ENCODE results near the gene PCSK6.
"Not testable (repeated sequence)": the region's sequence is repeated elsewhere in the genome, so short reads cannot be mapped to it uniquely, and the experiment has no call there.

PCSK6 gene

DNA sequence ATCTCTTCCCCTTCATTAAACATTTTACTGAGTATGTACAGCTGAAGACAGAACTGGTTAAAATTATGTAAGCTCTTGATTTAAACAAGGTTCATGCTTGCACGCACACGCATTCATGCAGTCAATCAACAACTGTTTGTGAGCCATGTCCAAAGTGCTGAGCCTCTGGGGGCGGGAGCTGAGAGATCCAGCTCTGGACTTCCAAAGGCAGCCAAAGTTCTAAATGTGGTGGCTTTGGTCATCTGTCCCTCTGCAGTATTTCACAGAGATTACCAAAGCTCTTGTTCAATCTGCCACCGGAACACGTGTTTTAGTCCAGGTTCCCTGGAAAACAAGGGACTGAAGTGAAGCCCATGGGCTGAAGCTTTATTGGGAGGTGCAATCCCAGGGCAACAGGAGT is 142.1 kb downstream of the PCSK6 start:
- DNase-seq (ENCODE audit: low spot score) = no peak

GRCh38 chr15:101346928-101347327 is 142.6 kb downstream of the PCSK6 start:
- in situ Hi-C loops (cut with MboI; ENCODE audit: low pct_unique_long_range_greater_than_20kb, low sequenced_read_pairs, unreplicated experiment) = no loop called here
- no peak for TF ChIP-seq CTCF (IDR thresholded peaks at IDR 0.05; ENCODE audit: extremely low read depth, insufficient read depth, missing control alignments)

More for the DNA sequence above, 142.1 kb downstream of the PCSK6 start:
- in situ Hi-C loops (cut with MboI; ENCODE audit: low pct_unique_long_range_greater_than_20kb, low sequenced_read_pairs, unreplicated experiment) = no loop called here
- no peak for TF ChIP-seq CTCF (IDR thresholded peaks at IDR 0.05; ENCODE audit: extremely low read depth, insufficient read depth, missing control alignments)

DNA sequence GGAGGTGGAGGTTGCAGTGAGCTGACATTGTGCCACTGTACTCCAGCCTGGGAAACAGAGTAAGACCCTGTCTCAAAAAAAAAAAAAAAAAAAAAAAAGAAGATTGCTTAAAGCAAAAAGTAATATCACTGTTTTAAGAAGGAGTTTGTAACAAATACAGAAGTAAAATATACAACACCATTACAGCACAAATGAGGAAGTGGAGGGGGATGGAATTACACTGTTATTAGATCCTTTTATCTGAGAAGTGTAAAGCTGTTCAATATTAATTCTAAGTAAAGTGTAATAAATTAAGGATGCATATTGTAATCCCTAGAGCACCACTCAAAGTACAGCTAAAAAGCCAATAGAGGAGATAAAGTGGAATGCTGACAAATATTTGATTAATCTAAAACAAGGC is 147.5 kb downstream of the PCSK6 start:
- no peak for DNase-seq (ENCODE audit: low spot score)
- no peak for TF ChIP-seq CTCF (IDR thresholded peaks at IDR 0.05; ENCODE audit: extremely low read depth, insufficient read depth, missing control alignments)
- in situ Hi-C loops (cut with MboI; ENCODE audit: low pct_unique_long_range_greater_than_20kb, low sequenced_read_pairs, unreplicated experiment) = no loop called here

More at GRCh38 chr15:101346928-101347327, 142.6 kb downstream of the PCSK6 start:
- no peak for DNase-seq (ENCODE audit: low spot score)

- in situ Hi-C loops (cut with MboI; ENCODE audit: low pct_unique_long_range_greater_than_20kb, low sequenced_read_pairs, unreplicated experiment) = no loop called here
- no peak for TF ChIP-seq CTCF (IDR thresholded peaks at IDR 0.05; ENCODE audit: extremely low read depth, insufficient read depth, missing control alignments)
- DNase-seq (ENCODE audit: low spot score) = no peak
These were observed 150.9 kb downstream of the PCSK6 start for GRCh38 chr15:101338502-101339057.

DNA sequence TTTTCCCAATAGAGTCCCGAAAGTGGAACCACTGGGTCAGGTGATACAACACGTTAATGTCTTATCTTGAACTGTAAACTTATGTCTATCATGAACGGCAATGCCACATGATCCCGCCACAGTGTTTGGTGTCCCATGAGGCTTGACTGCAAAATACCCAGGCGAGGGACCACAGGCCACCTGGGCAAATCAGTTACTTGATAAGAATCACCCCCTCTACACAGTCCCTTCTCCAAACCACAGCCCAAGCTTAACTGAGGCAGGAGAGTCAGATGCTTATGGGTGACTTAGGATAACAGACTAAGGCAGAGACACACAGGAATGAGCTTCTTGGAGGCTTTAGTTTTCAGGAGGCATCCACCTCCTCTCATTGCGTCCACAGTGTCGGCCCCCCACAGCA is 151.5 kb downstream of the PCSK6 start:
- in situ Hi-C loops (cut with MboI; ENCODE audit: low pct_unique_long_range_greater_than_20kb, low sequenced_read_pairs, unreplicated experiment) = no loop called here
- TF ChIP-seq CTCF (IDR thresholded peaks at IDR 0.05; ENCODE audit: extremely low read depth, insufficient read depth, missing control alignments) = no peak
- no peak for DNase-seq (ENCODE audit: low spot score)

GRCh38 chr15:101333907-101334789 is 155.4 kb downstream of the PCSK6 start:
- in situ Hi-C loops (cut with MboI; ENCODE audit: low pct_unique_long_range_greater_than_20kb, low sequenced_read_pairs, unreplicated experiment); DNase-seq (ENCODE audit: low spot score): not testable (repeated sequence)

GRCh38 chr15:101332061-101332467 is 157.4 kb downstream of the PCSK6 start:
- DNase-seq (ENCODE audit: low spot score) = no peak
- no peak for TF ChIP-seq CTCF (IDR thresholded peaks at IDR 0.05; ENCODE audit: extremely low read depth, insufficient read depth, missing control alignments)
- in situ Hi-C loops (cut with MboI; ENCODE audit: low pct_unique_long_range_greater_than_20kb, low sequenced_read_pairs, unreplicated experiment) = no loop called here

All from GM13977 (cell line).